ENCODE results near the gene MVB12B.

MVB12B gene

DNA sequence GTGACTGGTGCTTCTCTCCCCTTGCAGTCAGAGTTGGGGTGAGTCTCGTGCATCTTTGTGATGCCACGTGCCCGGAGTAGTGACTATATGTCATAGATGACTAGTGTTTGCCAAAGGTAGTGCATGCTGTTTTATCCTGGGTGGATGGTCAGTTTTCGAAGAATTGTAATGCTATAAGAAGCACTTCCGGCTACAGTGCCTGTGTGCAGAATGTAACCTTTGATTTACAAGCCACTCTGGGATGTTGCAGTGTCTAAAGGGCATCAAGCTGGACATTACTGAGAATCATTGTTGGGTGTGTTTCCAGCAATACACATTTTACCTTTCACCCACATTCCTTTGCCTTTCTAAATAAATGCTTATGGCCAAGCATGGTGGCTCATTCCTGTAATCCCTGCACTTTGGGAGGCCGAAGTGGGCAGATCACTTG lies 16.7 kb downstream of the MVB12B start:
- H3K4me1 ChIP-seq (ENCODE audit: control insufficient read depth, insufficient read depth, low read length, unreplicated experiment), result no peaks in the 10 kb centered on the region
- H3K36me3 ChIP-seq (ENCODE audit: insufficient read depth, low read length), result no peaks in the 10 kb centered on the region
- H2AFZ ChIP-seq (ENCODE audit: low read length, unreplicated experiment), result no peak overlapping the region
- H3K27ac ChIP-seq (ENCODE audit: low read depth, low read length), result no peak overlapping the region
- no peaks in the 10 kb centered on the region for H3K27me3 ChIP-seq (ENCODE audit: insufficient read depth, low read length)
- H3K4me3 ChIP-seq (ENCODE audit: low read depth, low read length), result no peak overlapping the region
- H3K79me2 ChIP-seq (ENCODE audit: control insufficient read depth, insufficient read depth, low read length, unreplicated experiment), result no peaks in the 10 kb centered on the region

DNA sequence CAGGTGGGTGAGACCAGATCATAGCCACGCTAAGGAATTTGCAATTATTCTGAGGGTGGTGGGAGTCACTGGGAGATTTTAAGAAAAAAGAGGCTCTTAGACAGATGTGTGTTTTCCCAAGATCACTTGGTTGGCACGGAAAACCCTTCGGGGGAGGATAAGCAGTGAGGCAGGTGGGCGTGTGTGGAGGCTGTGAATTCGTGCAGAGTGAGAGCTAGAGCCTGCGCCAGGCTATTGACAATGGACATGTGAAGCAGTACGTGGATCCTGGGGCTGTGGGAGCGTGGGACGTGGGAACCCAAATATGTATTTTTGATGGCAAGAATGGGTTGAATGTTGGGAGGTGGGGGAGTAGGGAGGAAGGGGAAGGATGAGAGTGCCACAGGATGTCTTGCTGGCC lies 19.4 kb downstream of the MVB12B start:
- Histone ChIP-seq H3K79me2 (ENCODE audit: control insufficient read depth, insufficient read depth, low read length, unreplicated experiment) (no peaks in the 10 kb centered on the region), H3K4me1 (ENCODE audit: control insufficient read depth, insufficient read depth, low read length, unreplicated experiment) (no peaks in the 10 kb centered on the region), H3K27ac (ENCODE audit: low read depth, low read length) (no peak overlapping the region), H3K36me3 (ENCODE audit: insufficient read depth, low read length) (no peaks in the 10 kb centered on the region), H3K4me3 (ENCODE audit: low read depth, low read length) (no peak overlapping the region), H2AFZ (ENCODE audit: low read length, unreplicated experiment) (no peak overlapping the region), H3K27me3 (ENCODE audit: insufficient read depth, low read length) (no peaks in the 10 kb centered on the region)

- H2AFZ ChIP-seq (ENCODE audit: low read length, unreplicated experiment), result no peak overlapping the region
- no peaks in the 10 kb centered on the region for H3K4me1 ChIP-seq (ENCODE audit: control insufficient read depth, insufficient read depth, low read length, unreplicated experiment)
- no peak overlapping the region for H3K27ac ChIP-seq (ENCODE audit: low read depth, low read length)
- no peak overlapping the region for H3K4me3 ChIP-seq (ENCODE audit: low read depth, low read length)
- no peaks in the 10 kb centered on the region for H3K27me3 ChIP-seq (ENCODE audit: insufficient read depth, low read length)
- H3K36me3 ChIP-seq (ENCODE audit: insufficient read depth, low read length), result no peaks in the 10 kb centered on the region
- no peaks in the 10 kb centered on the region for H3K79me2 ChIP-seq (ENCODE audit: control insufficient read depth, insufficient read depth, low read length, unreplicated experiment)
These were observed 20.5 kb downstream of the MVB12B start for GRCh38 chr9:126347093-126347492.

DNA sequence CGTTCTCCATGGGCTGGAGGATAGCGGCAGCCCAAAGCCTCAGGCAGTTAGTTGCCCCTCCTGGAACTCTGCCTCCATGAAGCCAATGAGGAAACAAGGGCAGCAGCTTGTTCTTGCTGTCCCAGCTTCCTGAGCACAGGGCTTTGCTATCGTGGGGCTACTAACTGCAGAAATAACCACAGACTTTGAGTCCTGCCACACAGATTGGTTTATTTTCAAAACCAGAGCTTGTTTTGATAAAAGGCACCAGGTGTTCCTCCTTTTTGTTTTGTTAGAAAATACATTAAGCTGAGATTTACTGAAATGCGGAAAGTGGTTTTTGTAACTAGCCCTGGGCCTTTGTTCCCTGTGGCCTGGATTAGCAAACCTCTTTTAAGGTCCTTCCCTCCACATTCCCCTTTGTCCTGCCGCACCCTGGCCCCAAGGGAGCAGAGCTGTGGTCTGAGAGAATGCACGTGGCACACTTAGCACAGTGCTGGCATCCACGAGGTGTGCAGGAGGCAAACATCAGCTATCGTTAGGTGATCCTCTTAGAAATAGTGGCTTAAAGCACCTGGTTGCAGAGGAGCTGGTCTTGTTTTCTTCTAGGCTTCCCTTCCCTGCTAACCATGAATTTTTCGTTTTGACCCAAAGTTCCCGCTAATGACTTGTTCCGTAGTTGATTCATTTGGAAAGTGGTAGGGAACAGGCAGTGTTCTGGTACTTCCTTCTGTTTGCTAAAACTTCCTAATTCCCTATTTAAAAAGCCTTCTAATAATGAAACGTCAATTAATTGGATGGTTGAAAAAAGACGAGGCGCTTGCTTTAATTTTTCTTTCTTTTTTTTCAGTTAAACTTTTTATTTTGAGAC lies 21.5 kb downstream of the MVB12B start:
- Histone ChIP-seq H3K4me3 (ENCODE audit: low read depth, low read length) (no peak overlapping the region), H2AFZ (ENCODE audit: low read length, unreplicated experiment) (no peak overlapping the region), H3K79me2 (ENCODE audit: control insufficient read depth, insufficient read depth, low read length, unreplicated experiment) (no peaks in the 10 kb centered on the region), H3K4me1 (ENCODE audit: control insufficient read depth, insufficient read depth, low read length, unreplicated experiment) (no peaks in the 10 kb centered on the region), H3K36me3 (ENCODE audit: insufficient read depth, low read length) (no peaks in the 10 kb centered on the region), H3K27ac (ENCODE audit: low read depth, low read length) (no peak overlapping the region), H3K27me3 (ENCODE audit: insufficient read depth, low read length) (no peaks in the 10 kb centered on the region)

DNA sequence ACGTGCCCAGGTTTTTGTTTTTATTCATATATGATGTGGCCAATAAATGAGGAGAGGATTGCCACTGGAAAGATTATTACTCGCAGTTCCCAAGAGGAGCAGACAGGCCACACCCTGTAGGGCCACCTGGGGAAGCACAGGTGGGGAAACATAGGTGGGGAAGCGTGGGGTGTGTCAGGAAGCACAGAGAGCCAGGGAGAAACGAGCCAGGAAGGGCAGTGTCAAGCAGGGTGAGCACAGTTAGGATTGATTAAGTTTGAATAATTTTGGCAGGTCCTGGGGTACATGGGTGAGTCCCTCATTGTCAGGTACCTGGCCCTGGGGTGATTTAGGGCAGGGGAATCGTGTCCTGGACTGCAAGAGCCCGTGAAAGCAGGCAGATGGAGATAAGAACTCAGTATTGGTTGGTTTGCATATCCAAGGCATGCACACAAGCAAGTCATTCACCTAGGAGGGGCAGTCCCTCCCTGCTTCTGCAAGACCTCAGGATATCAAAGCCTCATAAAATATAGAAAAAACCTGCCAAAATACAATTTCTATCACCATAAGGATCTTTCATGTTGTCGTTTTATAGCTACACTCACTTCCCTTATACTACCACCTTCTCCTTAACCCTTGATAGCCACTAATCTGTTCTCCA lies 22.4 kb downstream of the MVB12B start:
- Histone ChIP-seq H2AFZ (ENCODE audit: low read length, unreplicated experiment) (no peak overlapping the region), H3K4me3 (ENCODE audit: low read depth, low read length) (no peak overlapping the region), H3K79me2 (ENCODE audit: control insufficient read depth, insufficient read depth, low read length, unreplicated experiment) (no peaks in the 10 kb centered on the region), H3K36me3 (ENCODE audit: insufficient read depth, low read length) (no peaks in the 10 kb centered on the region), H3K27ac (ENCODE audit: low read depth, low read length) (no peak overlapping the region), H3K27me3 (ENCODE audit: insufficient read depth, low read length) (no peaks in the 10 kb centered on the region), H3K4me1 (ENCODE audit: control insufficient read depth, insufficient read depth, low read length, unreplicated experiment) (no peaks in the 10 kb centered on the region)

DNA sequence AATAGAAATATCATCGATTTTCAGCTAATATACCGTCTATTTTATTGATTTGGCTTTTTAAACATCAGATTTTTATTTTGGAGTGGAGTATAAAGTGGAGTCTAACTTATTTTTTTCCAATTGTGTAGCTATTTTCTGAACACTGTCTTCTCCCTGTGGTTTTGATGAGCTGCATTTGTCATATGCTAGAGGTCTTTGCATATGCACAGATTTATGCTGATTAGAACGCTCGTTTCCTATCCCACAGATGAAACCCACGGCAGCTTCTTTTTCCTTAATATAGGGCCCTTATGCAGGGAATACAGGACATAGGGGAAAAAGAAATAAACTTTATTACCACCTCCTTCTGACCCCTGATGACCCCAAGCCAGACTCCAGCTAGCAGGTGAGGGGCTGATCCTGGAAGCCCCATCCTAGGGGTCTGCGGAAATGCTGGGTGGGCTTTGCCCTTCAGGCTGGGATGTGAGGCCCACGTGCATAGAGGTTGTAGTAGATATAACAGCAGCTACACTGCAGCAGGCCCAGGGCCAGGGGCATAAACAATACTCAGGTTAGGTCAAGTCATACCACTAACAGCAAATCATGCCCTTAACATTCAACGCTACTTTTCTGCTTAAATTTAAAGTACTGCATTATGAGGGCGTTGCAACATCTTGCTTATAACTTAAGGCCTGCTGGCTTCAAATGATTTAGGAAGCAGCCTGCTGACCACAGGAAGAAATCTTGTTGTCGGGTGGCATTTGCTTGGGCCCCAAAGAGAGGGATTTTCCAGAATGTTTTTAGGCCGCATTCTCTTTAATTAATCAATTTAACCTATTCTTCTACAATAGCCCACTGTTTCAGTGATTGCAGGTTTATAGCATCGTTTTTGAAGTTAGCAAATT lies 28.5 kb downstream of the MVB12B start:
- no peaks in the 10 kb centered on the region for H3K79me2 ChIP-seq (ENCODE audit: control insufficient read depth, insufficient read depth, low read length, unreplicated experiment)
- no peaks in the 10 kb centered on the region for H3K27me3 ChIP-seq (ENCODE audit: insufficient read depth, low read length)
- no peak overlapping the region for H3K4me3 ChIP-seq (ENCODE audit: low read depth, low read length)
- H2AFZ ChIP-seq (ENCODE audit: low read length, unreplicated experiment), result no peak overlapping the region
- H3K36me3 ChIP-seq (ENCODE audit: insufficient read depth, low read length), result no peaks in the 10 kb centered on the region
- H3K27ac ChIP-seq (ENCODE audit: low read depth, low read length), result no peak overlapping the region
- no peaks in the 10 kb centered on the region for H3K4me1 ChIP-seq (ENCODE audit: control insufficient read depth, insufficient read depth, low read length, unreplicated experiment)

DNA sequence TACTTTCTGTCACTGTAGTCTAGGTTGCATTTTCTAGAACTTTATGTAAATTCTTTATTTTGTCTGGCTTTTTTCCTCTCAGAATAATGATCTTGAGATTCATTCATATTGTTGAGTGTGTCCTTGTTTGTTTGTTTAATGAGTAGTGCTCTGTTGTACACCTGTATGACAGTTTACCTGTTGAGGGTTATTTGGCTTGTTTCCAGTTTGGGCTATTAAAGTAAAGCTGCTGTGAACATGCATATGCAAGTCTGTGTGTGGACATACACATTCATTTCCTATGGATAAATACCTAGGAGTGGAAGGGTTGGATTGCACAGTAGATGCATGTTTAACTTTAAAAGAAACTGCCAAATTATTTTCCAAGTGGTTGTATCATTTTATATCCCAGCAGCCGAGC lies 30.4 kb downstream of the MVB12B start:
- H3K4me3 ChIP-seq (ENCODE audit: low read depth, low read length), result no peak overlapping the region
- H3K4me1 ChIP-seq (ENCODE audit: control insufficient read depth, insufficient read depth, low read length, unreplicated experiment), result no peaks in the 10 kb centered on the region
- no peak overlapping the region for H3K27ac ChIP-seq (ENCODE audit: low read depth, low read length)
- H3K27me3 ChIP-seq (ENCODE audit: insufficient read depth, low read length), result no peaks in the 10 kb centered on the region
- no peaks in the 10 kb centered on the region for H3K79me2 ChIP-seq (ENCODE audit: control insufficient read depth, insufficient read depth, low read length, unreplicated experiment)
- no peaks in the 10 kb centered on the region for H3K36me3 ChIP-seq (ENCODE audit: insufficient read depth, low read length)
- no peak overlapping the region for H2AFZ ChIP-seq (ENCODE audit: low read length, unreplicated experiment)

- no peak overlapping the region for H3K4me3 ChIP-seq (ENCODE audit: low read depth, low read length)
- no peaks in the 10 kb centered on the region for H3K4me1 ChIP-seq (ENCODE audit: control insufficient read depth, insufficient read depth, low read length, unreplicated experiment)
- no peak overlapping the region for H3K27ac ChIP-seq (ENCODE audit: low read depth, low read length)
- no peaks in the 10 kb centered on the region for H3K27me3 ChIP-seq (ENCODE audit: insufficient read depth, low read length)
- H3K79me2 ChIP-seq (ENCODE audit: control insufficient read depth, insufficient read depth, low read length, unreplicated experiment), result no peaks in the 10 kb centered on the region
- no peak overlapping the region for H2AFZ ChIP-seq (ENCODE audit: low read length, unreplicated experiment)
- H3K36me3 ChIP-seq (ENCODE audit: insufficient read depth, low read length), result no peaks in the 10 kb centered on the region
These were observed 33.4 kb downstream of the MVB12B start for GRCh38 chr9:126360073-126360472.

GRCh38 chr9:126361810-126362238 lies 35.2 kb downstream of the MVB12B start:
- no peak overlapping the region for H3K4me3 ChIP-seq (ENCODE audit: low read depth, low read length)

GRCh38 chr9:126363250-126363649 lies 36.6 kb downstream of the MVB12B start:
- no peaks in the 10 kb centered on the region for H3K4me1 ChIP-seq (ENCODE audit: control insufficient read depth, insufficient read depth, low read length, unreplicated experiment)
- no peaks in the 10 kb centered on the region for H3K27me3 ChIP-seq (ENCODE audit: insufficient read depth, low read length)
- no peaks in the 10 kb centered on the region for H3K79me2 ChIP-seq (ENCODE audit: control insufficient read depth, insufficient read depth, low read length, unreplicated experiment)
- no peak overlapping the region for H2AFZ ChIP-seq (ENCODE audit: low read length, unreplicated experiment)
- H3K4me3 ChIP-seq (ENCODE audit: low read depth, low read length), result no peak overlapping the region
- H3K27ac ChIP-seq (ENCODE audit: low read depth, low read length), result no peak overlapping the region
- no peaks in the 10 kb centered on the region for H3K36me3 ChIP-seq (ENCODE audit: insufficient read depth, low read length)

More at GRCh38 chr9:126361810-126362238, 35.2 kb downstream of the MVB12B start:
- Histone ChIP-seq H3K4me1 (ENCODE audit: control insufficient read depth, insufficient read depth, low read length, unreplicated experiment) (no peaks in the 10 kb centered on the region), H3K27ac (ENCODE audit: low read depth, low read length) (no peak overlapping the region), H2AFZ (ENCODE audit: low read length, unreplicated experiment) (no peak overlapping the region), H3K36me3 (ENCODE audit: insufficient read depth, low read length) (no peaks in the 10 kb centered on the region), H3K27me3 (ENCODE audit: insufficient read depth, low read length) (no peaks in the 10 kb centered on the region), H3K79me2 (ENCODE audit: control insufficient read depth, insufficient read depth, low read length, unreplicated experiment) (no peaks in the 10 kb centered on the region)

Measured in ACC112 (cell line).